HG03521 (cell line): ENCODE results near the gene GJC1.
"Not testable (repeated sequence)": the region's sequence is repeated elsewhere in the genome, so short reads cannot be mapped to it uniquely, and the experiment has no call there.

Experiments used
- ATAC-seq: cut with Tn5 transposase; IDR thresholded peaks from one replicate; pipeline ENCODE4 v1.9.1; 2021; ENCODE audit warnings: mild to moderate bottlenecking, moderate library complexity; ENCODE audit not compliant: unreplicated experiment

The GJC1 gene

DNA sequence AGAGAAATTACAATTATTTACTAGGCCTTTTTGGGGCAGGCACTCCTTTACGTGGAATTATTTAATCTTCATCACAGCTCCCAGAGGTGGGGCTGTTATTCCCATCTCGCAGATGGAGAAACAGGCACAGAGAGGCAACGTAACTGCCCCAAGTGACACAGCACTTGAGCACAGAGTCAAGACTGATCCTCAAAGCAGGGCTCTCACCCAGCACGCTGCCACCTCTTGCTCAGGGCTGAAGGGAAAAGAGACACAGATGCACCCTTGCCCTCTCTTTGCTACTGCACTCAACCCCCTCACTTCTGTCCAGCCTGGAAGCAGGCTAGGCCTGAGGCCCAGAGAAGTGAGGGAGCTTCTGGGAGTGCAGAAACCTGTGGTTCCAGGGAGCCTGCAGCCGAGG lies 66.9 kb downstream of the GJC1 start:
- ATAC-seq, result no peak

DNA sequence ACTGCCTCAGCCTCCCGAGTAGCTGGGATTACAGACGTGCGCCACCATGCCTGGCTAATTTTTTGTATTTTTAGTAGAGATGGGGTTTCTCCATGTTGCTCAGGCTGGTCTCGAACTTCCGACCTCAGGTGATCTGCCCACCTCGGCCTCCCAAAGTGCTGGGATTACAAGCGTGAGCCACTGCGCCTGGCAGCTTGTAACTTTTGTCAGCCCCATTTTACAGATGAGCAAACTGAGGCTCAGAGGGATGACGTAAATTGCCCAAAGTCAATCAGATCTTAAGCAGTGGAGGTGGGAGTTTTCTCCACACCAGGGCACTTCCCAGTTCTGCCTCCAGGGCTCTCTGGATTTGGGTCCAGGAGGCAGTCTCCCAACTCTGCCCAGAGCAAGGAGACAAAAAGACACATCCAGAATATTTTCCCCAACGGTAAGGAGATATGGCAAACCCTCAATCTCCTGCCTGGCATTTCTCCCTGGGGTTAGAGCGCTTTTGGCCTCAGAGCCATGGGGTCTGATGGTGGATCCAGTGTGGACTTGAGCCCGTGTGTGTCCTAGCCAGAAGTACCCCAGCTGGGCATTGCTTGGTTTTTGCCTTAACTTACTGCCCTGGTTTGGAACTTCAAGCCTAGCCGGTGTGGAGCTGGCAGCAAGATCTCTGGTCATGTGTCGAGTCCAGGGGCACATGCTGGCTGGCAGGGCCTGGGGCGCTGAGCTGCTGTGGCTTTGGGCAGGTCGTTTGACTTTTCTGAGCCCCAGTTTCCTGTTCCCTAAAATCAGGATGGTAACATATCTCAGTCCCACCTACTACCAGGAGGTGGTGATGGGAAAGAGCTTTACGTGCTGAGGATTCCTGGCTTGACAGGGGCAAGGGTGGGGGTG lies 67.9 kb downstream of the GJC1 start:
- no peak for ATAC-seq

DNA sequence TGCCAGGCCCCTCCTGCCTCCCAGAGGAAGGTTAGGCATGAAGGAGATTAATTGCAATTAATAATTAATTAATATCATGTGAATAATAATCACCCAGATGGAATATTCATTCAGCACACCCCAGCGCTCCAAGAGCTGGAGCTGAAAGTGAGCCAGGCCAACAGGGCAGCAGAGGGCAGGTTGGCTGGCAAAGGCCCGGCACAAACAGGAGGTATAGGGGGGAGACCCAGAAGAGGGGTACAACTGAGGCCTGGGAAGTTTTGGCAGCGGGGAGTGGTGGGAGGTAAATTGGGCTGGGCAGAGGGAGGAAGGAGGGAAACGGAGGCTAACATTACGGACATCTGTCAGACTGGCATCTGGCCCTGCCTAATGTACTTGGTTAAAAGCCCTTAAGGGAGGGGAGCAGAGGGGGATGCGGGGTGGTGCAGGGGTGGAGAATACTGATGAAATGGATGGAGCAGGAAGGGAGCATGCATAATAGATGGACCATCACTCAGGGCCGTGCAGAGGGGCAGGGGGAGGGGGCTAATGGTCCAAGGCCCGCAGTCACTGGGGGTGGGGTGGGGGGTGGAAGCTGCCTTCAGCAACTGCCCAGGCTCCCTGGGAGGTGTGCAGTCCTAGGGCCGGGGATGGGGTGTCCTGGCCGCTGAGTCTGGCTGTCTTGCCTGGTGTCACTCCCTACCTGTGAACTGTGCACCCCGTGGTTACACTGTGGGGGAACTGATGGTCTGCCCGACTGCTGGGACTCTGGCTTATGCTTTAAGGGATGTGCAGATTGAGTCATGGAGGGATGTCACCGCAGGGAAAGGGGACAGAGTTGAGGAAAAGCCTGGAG lies 69.4 kb downstream of the GJC1 start:
- no peak for ATAC-seq

DNA sequence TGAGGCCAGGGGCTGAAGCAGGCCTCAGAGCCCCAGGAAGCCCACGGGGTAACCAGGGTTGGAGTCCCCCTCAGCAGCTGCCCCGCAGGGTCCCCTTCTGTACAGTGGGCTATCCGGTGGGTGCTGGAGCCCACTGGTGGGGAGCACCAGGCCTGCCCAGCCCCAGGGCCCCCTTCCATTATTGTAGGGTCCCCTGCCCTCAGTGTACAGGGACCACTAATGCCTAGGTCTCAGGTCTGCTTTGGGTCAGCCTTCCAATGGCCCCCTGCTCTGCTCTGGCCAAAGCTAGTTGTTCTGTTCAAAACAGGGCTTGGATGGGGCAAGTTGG lies 70.2 kb downstream of the GJC1 start:
- no peak for ATAC-seq

DNA sequence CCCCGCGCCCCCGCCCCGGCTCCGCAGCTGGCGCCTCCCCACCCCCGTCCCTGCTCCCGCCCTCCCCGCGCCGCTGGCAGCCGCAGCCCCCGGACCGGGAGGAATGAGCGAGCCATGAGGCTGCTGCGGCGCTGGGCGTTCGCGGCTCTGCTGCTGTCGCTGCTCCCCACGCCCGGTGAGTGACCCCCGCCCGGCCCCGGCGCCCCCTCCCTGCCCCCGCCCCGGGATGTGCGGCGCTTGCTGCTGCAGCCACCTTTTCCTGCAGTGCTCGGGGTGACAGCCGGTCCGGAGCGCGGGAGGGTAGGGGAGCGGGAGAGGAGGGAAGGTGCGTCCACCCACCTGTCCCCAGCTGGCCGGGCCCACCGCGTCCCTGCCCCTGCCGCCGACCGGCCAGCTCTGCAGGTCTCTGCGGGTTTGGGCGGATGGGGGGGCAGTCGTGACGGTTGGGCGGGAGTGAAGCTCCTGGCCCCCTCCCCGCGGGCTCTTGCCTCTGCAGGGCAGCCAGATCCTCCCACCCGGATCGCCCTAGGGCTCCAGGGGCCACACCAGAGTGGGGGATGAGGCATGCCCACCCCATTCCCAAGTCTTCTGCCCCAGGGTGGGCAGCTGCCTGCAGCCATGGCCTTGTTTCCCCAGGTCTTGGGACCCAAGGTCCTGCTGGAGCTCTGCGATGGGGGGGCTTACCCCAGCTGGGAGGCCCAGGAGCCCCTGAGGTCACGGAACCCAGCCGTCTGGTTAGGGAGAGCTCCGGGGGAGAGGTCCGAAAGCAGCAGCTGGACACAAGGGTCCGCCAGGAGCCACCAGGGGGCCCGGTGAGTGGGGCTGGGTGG lies 70.8 kb downstream of the GJC1 start:
- no peak for ATAC-seq

DNA sequence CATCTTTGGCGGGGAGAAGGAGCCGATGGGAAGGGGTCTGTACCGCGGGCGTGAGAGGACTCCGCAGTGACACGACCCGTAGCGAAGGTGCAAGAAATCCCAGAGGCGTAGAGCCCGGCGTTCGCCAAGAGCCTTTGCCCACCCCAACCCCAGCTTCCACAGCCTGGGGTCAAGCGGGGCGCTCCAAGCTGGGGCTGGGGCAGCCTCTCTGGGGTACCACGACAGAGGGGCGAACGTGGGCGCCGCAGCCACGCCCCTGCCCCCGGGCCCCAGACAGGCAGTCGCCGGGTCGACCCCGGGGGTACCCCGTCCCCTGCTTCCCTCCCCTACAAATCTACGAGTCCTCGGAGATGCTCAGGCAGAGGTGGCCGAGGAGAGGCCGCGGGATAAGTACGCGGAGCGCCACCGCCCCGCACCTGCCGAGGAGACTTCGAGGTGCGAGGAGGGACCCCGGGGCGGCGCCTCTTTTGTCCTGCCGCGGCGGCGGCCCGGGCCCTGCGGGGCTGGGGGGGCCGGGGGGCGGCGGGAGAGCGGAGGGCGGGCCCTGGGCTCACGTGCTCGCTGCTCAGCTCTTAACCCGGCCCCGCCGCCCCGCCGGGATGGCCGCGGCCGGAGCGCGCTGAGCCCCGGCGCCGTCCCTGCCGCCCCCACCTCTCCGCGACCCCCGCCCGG lies 71.5 kb downstream of the GJC1 start, which contains the start of gene ADAM11:
ADAM11 (plus strand) TSS at position 575 of the 672 bp plus-strand sequence. CDS start 212 bp downstream, outside the sequence.
- no peak for ATAC-seq

DNA sequence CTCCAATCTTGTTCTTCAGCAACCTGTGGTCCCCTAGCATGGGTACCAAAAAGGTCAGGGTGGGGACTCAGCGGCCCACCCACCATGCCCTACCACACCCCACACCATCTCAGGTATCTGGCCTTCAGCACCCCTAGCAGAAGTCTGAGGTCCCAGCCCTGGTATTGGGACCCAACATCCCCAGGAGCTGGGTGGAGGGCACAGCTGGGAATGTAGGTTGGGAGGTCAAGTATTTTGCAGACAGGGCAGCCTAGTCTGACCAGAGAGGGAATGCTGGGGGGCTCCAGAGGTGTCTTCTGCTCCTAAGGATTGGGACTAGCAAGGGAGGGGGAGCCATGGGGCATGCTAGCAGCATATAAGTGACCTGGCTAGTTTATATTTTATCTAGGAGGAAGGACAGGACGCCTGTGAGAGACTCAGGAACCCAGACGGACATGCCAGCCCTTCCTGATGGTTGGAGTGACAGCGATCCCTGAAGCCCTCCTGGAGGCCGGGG lies 72.1 kb downstream of the GJC1 start:
- ATAC-seq, result no peak

DNA sequence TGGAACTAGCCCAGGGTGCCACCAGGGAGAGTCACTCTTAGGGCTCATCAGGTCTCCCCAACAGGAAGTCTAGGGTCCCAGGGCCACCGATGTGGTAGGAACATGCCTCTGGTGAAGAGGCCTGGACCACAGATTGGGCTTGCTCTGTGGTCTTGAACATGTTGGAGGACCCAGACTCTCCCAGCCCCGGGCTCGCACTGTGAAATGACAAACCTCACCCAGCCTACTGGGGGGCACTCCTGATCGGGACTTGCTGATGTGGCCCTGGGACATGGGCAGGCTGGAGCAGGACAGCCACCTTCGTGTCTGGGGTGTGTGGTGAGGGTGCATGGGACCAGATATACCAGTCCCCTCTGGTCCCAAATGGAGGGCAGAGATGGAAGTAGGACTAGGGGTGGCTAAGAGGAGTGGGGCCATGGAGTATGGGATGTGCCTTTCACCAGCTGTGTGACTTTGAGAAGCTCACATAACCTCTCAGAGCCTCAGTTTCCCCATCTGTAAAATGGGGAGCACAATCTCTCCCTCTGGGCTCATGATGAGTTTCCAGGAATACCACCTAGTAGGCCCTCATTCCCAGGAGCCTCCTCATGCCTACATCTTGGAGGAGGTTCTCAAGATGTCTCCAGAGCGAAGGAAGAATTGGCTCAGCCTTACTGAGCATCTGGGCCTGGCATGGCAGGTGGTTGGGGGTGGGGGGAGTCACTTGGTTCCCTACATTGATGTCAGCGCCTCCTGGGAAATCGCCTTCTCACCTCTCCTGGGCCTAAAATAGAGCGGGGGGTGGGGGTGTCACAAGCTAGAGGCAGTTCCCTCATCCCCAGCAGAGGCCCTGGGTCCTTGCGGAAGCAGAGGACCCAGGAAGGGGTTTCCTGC lies 72.8 kb downstream of the GJC1 start:
- no peak for ATAC-seq

DNA sequence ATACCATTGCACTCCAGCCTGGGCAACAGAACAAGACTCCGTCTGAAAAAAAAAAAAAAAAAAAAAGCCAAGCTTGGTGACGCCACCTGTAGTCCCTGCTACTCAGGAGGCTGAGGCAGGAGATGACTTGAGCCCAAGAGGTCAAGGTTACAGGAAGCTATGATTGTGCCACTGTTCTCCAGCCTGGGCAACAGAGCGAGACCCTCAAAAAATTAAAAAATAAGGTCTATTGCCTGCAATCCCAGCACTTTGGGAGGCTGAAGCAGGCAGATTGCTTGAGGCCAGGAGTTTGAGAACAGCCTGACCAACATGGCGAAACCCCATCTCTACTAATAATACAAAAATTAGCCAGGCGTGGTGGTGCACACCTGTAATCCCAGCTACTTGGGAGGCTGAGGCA lies 74.9 kb downstream of the GJC1 start:
- not testable (repeated sequence) for ATAC-seq

DNA sequence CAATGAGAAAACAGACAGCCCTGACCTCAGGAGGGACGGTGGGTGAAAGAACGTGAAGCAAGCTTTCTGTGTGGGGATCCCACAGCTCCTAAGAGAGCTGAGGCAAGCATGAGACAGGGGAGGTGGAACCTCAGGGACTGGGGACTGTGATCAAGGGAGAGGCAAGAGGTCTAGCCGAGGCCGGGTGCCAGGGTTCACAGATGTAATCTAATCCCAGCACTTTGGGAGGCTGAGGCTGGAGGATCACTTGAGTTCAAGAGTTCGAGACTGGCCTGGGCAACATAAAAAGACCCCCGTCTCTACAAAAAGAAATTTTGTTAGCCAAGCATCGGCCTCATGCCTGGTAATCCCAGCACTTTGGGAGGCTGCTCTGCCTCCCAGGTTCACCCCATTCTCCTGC lies 75.8 kb downstream of the GJC1 start:
- no peak for ATAC-seq

DNA sequence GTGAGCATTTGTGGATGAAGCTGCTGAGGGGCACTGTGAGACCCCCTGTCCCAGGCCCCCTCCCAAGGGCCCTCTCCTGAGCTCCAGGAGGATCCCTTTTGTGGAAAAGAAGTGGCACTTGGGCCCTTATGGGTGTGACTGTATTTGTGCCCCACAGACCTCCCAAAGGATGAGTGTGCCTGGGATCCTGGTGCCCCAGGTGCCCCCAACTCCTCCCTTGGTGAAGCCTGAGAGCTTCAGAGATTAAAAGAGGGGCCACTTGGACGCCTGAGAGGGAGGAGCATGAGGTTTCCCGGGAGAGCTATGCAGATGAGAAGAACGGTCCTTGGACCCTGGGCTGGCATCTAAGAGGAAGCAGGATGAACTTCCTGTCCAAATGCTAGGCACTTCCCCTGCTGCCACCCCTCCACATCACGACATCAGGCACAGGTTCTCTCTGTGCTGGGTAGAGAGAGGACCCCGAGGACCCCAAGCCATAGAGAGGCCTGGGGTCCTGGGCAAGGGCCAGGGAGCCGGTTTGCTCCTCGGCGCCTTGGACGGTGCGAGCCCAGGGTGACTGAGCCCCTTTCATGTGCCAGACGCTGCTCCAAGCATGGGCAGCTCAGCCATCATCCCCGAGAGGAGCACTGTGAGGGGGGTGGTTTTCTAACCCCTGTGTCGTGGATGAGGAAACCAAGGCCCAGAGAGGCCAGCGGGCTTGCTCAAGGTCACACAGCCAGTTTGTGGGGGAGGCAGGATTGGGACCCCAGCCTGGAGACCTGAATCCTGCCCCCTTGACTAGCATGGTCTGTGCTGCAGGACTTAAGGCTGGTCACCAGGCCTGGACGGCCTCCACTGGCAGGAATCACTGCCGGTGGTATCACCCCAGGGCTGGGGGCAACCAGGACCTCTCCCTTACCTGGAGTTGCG lies 76.9 kb downstream of the GJC1 start:
- no peak for ATAC-seq

DNA sequence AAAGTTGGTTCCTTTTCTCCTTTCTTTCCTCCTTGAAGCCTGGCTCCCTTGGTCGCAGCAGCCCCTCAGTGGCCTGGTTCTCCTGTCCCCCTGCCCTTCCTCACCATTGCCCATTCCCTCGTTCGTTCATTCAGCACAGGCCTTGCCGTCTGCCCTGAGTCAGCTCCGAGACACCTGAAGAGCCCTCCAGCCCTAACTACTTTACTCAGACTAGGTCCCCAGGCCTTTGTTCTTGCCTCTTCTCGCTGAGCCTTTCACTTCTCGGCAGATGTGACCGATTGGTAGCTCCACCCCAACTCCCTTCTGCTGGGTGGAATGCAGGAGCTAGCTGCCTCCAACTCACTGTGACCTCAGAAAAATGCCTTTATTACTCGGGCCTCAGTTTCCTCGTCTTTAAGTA lies 78.3 kb downstream of the GJC1 start:
- no peak for ATAC-seq

DNA sequence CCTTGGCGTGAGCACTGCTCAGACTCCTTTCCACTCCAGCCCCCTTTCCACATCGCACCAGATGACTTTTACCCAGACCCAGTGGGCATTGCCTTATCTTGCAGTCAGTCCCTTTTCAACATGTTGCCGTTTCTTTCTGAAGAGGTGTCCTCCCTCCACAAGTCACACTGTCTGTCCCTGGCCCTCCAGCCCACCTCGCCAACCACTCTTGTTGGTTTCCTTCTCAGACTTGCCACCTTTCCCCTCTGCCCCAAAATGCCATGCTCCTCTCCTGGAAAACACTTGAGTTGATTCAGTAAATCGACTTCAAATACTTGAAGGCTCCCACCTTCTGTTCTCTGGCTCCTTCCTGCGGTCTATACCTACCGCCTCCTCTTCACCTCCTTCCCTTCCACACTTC lies 78.8 kb downstream of the GJC1 start:
- ATAC-seq, result no peak

DNA sequence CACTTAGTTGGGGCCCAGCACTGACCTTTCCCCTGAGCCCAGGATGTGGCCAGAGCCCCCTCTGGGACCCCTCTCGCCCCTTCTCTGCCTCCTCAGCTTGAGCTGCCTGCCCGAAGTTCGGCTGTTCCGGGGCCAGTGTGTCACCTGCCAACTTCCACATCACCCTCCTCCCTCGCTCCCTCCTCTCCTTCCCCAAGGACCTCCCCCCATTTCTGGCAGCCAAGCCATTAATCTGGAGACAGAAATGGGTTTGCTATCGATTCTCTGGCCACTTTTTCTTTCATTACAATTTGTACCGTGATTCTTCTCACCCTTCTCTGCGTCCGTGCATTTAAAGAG lies 80.1 kb downstream of the GJC1 start:
- ATAC-seq, result no peak

DNA sequence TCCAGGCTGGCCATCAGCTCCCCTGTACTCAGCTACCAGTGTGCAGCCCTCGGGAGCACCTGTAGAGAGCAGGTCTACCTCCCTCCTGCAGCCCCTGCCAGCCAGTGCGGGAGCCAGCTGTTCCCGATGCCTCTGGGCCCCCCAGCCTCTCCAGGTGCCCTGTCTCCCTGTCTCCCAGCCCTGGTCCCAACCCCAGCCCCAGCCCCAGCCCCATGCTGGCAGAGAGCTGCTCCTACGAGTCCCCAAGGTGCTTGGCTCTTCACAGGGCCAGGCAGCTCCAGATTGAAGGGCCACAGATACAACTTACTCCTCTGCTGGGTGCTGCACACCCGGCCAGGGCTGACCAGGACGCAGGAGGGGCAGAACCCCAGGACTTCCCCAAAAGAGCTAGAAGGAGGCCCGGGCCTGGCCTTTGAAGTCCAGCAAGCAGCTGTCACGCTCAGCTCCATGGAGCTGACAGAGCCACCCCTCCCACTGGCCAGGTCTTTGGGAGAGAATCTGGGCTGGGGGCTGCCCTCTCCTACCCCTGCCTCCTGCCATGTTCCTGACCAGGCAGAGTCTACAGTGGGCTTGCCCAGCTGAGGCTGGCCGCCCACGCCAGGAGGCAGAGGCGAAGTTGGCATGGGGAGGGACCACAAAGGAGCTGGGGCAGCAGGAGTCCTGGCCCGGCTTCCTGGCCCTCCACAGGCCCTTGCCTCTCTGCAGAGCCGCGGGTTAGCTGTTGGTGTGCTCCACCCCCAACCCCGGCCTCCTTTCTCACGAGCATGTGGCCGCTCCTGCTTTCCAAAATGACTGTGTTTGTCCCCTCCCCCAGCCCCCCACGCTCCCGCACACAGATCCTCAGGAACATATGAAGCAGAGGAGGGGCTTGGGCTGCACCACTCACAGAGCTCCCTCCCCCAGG lies 80.8 kb downstream of the GJC1 start:
- ATAC-seq, result no peak
